GM03348 (cell line): ENCODE data around the gene PDXDC1.
"Not testable (repeated sequence)": the region's sequence is repeated elsewhere in the genome, so short reads cannot be mapped to it uniquely, and the experiment has no call there.

ENCODE experiments used
- DNase-seq: peaks from one replicate; pipeline ENCODE4 v3.0.0; 2012; ENCODE audit warnings: low spot score

PDXDC1 gene

GRCh38 chr16:15163055-15163454, 188.2 kb downstream of the PDXDC1 start:
- not testable (repeated sequence) for DNase-seq

- not testable (repeated sequence) for DNase-seq
These were observed 191.4 kb downstream of the PDXDC1 start for GRCh38 chr16:15166177-15166576.

DNA sequence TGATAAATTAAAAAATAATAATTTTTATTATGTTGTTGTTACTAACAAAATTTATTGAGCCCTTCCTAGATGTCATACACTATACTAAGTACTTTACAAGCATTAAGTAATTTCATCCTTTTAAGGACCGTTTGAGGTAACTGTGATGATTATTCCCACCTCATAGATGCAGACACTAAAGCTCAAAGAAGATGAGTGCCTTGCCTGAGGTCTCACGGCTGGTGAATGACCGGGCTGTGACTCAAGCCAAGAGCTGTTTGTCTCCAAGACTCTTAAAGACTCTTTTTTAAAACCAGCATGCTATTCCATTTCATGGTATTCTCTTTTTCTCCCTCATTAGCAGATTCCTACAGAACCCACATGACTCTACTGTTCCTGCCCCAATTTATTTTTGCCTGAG, 193.5 kb downstream of the PDXDC1 start:
- DNase-seq = not testable (repeated sequence)

- not testable (repeated sequence) for DNase-seq
These were observed 194.3 kb downstream of the PDXDC1 start for GRCh38 chr16:15168953-15169652.

DNA sequence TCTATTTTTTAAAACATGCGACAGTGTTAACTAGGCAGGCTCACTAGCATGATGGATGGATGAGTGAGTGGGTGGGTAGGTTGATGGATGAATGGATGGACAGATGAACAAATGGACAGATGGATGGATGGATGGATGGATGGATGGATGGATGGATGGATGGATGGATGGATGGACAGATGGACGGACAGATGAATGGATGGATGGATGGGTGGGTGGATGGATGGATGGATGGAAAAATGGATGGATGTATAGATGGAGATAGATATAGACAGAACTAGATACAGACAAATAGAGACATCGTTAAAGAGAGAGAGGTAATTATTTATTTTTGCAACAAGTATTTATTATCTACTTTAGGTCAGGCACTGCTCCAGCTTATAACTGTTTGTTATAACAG, 205.1 kb downstream of the PDXDC1 start:
- not testable (repeated sequence) for DNase-seq

GRCh38 chr16:15180946-15181345, 206.1 kb downstream of the PDXDC1 start:
- not testable (repeated sequence) for DNase-seq

- not testable (repeated sequence) for DNase-seq
These were observed 209.2 kb downstream of the PDXDC1 start for GRCh38 chr16:15184000-15184399.
